HepG2 (cell line): ENCODE measurements around the gene LCLAT1. TPM values are rescaled to one million over a fixed set of nuclear protein-coding genes. Genes with fewer than 3 reads are reported as not detected.

Source experiments
- ATAC-seq: fragments of 200-7000 bp; cut with Tn5 transposase; 3 replicates; pipeline ENCODE4 v1.9.1; 2020; ENCODE audit warnings: mild to moderate bottlenecking, moderate library complexity
- BruUV-seq: library from RNA; stranded (reverse); fragments of 400-500 nt; replicated peaks from 2 replicates; lab custom pipeline; 2021; lab: Mats Ljungman, UMichigan
- CTCF ChIA-PET: fragments of 300-600 bp; formaldehyde crosslinking; extraction: SDS; loops from one replicate; lab custom pipeline; 2021; ENCODE audit warnings: low total read pairs, inconsistent platforms, low intra/inter-chr PET ratio; lab: Yijun Ruan, JAX
- POLR2A ChIA-PET: fragments of 350-600 bp; sonication (Branson Sonifier 250); formaldehyde crosslinking; loops from one replicate; lab custom pipeline; 2020; ENCODE audit warnings: antibody characterized with exemption, inconsistent platforms; lab: Yijun Ruan, JAX
- DNase-seq: peaks from one replicate; pipeline ENCODE4 v3.0.0-alpha.2; 2015; ENCODE audit warnings: low spot score
- FAIRE-seq: peaks from 3 replicates; lab custom pipeline; 2011; peaks lifted over from hg19 to GRCh38; lab: Jason Lieb, UNC
- H2AFZ ChIP-seq: one replicate; pipeline ENCODE4 v1.6.1; 2011; ENCODE audit warnings: low read length, inconsistent platforms
- H3K27ac ChIP-seq: fragments of 300-600 bp; 3 replicates; pipeline ENCODE4 v1.8.0; 2011; ENCODE audit warnings: mixed run types, mild to moderate bottlenecking, mixed read lengths, low read length, inconsistent platforms; ENCODE audit not compliant: insufficient read depth; ENCODE audit errors: extremely low read length
- H3K27me3 ChIP-seq, 2 experiments: fragments of 200-600 bp in 1 of 2; 2 replicates in 1 of 2; 3 replicates in 1 of 2; pipeline versions ENCODE4 v1.6.0 to v1.8.0; 2011; ENCODE audit warnings: low read length in 2 of 2, mild to moderate bottlenecking in 2 of 2, moderate library complexity in 2 of 2, inconsistent platforms in 1 of 2; ENCODE audit not compliant: insufficient read depth in 2 of 2, control insufficient read depth in 1 of 2
- H3K36me3 ChIP-seq, 2 experiments: fragments of 200-600 bp in 1 of 2; replicated peaks in 1 of 2; 2 replicates in 1 of 2; 3 replicates in 1 of 2; pipeline versions ENCODE4 v1.5.1 to v1.8.0; 2011; ENCODE audit warnings: low read length in 2 of 2, inconsistent platforms in 1 of 2; ENCODE audit not compliant: insufficient read depth in 2 of 2, control insufficient read depth in 1 of 2
- H3K4me1 ChIP-seq: 2 replicates; pipeline ENCODE4 v1.5.1; 2012; ENCODE audit warnings: low read length, inconsistent platforms; ENCODE audit not compliant: insufficient read depth
- H3K4me2 ChIP-seq: 2 replicates; pipeline ENCODE4 v1.6.0; 2011; ENCODE audit warnings: low read depth, low read length, inconsistent platforms
- H3K4me3 ChIP-seq, 3 experiments: fragments of 200-600 bp in 1 of 3; sonication (generic), shearing (Covaris generic) in 1 of 3; replicated peaks in 1 of 3; 2 replicates each; pipeline ENCODE4 v1.5.1; 2011 to 2016; ENCODE audit warnings: low read length in 3 of 3, inconsistent platforms in 2 of 3, low read depth in 2 of 3, mild to moderate bottlenecking in 2 of 3, control low read depth in 1 of 3, mixed read lengths in 1 of 3; ENCODE audit not compliant: insufficient read depth in 1 of 3
- H3K79me2 ChIP-seq: one replicate; pipeline ENCODE4 v1.6.1; 2011; ENCODE audit warnings: low read length, inconsistent platforms; ENCODE audit not compliant: insufficient read depth
- H3K9ac ChIP-seq: 2 replicates; pipeline ENCODE4 v1.6.0; 2011; ENCODE audit warnings: mild to moderate bottlenecking, low read depth, low read length, inconsistent platforms; ENCODE audit not compliant: insufficient read depth
- H3K9me3 ChIP-seq: 2 replicates; pipeline ENCODE4 v1.5.1; 2012; ENCODE audit warnings: mild to moderate bottlenecking, low read length
- H4K20me1 ChIP-seq: 2 replicates; pipeline ENCODE4 v1.6.0; 2011; ENCODE audit warnings: inconsistent platforms, mild to moderate bottlenecking, low read length, moderate library complexity; ENCODE audit not compliant: insufficient read depth
- KAT2B ChIP-seq: fragments of 150-350 bp; IDR thresholded peaks from 2 replicates; pipeline ENCODE4 v1.6.1; 2014; ENCODE audit warnings: low read depth, low read length, borderline replicate concordance
- PRDM4 ChIP-seq: sonication (generic); formaldehyde crosslinking; IDR thresholded peaks from 2 replicates; pipeline ENCODE4 v1.9.0; 2021; ENCODE audit warnings: missing genetic modification reagents, borderline replicate concordance
- REL ChIP-seq: sonication (generic); formaldehyde crosslinking; conservative IDR thresholded peaks from 2 replicates; pipeline ENCODE4 v1.8.0; 2022; ENCODE audit warnings: mild to moderate bottlenecking, missing genetic modification reagents, moderate library complexity
- RFXANK ChIP-seq: IDR thresholded peaks from 2 replicates; pipeline ENCODE4 v1.6.1; 2016
- USF2 ChIP-seq, 2 experiments: sonication (generic) in 1 of 2; formaldehyde crosslinking in 1 of 2; IDR thresholded peaks; 2 replicates each; pipeline versions ENCODE4 v1.5.1 to v1.6.1; 2011 to 2020; ENCODE audit warnings: borderline replicate concordance in 1 of 2, low read depth in 1 of 2, low read length in 1 of 2, mild to moderate bottlenecking in 1 of 2, missing genetic modification reagents in 1 of 2, moderate library complexity in 1 of 2
- ZSCAN22 ChIP-seq: sonication (generic); formaldehyde crosslinking; IDR thresholded peaks from 2 replicates; pipeline ENCODE4 v1.4.0; 2020; ENCODE audit warnings: mild to moderate bottlenecking, missing genetic modification reagents
- WGBS: methylation state at CpG from one replicate; pipeline ENCODE4 v1.1.6; 2017; ENCODE audit warnings: low lambda C conversion rate; 5-methylcytosine and 5-hydroxymethylcytosine counted together
- in situ Hi-C: cut with HindIII; loops from 2 replicates; pipeline ENCODE4 v1.10.0; 2017; ENCODE audit warnings: low pct_unique_long_range_greater_than_20kb; ENCODE audit not compliant: extremely low pct_ligation_motif_present
- intact Hi-C: fragments of 100-400 bp; cut with micrococcal nuclease; formaldehyde crosslinking; loops from one replicate; pipeline ENCODE4 v1.10.0; 2022; ENCODE audit not compliant: unreplicated experiment
- polyA plus RNA-seq, 8 experiments: library from polyadenylated mRNA; depleted of rRNA in 3 of 8; stranded (reverse) in 7 of 8; unstranded in 1 of 8; fragments of >200 nt; fragmentation: Illumina TruSeq in 4 of 8; extraction: Trizol in 4 of 8; gene quantifications; 2 replicates each; pipeline versions ENCODE4 v1.2.1 to v1.2.3, GENCODE V29; 2011 to 2016; ENCODE audit warnings: low read depth in 4 of 8, missing spikeins in 1 of 8, mixed read lengths in 1 of 8; ENCODE audit not compliant: insufficient read depth in 1 of 8
- total RNA-seq, 5 experiments: library from RNA; depleted of rRNA; stranded (reverse); fragments of >200 nt; fragmentation: Illumina TruSeq; extraction: Trizol; gene quantifications; 2 replicates each; pipeline ENCODE4 v1.2.3, GENCODE V29; 2016; ENCODE audit warnings: low read depth in 1 of 5
- TF ChIP-seq, protein P1 (sequence below): IDR thresholded peaks from 2 replicates; pipeline ENCODE4 v1.6.1; 2016

The LCLAT1 gene
- total and polyA plus RNA-seq, 2 of the 13 experiments (the other 11 are each of a cell fraction or from before 2014, with no cell fraction given): 18.0 to 28.0 TPM

GRCh38 chr2:30402441-30403182 is 44.4 kb upstream of the LCLAT1 start (continued):
- TF ChIP-seq ZSCAN22: no peak
- no peak for TF ChIP-seq REL (CRISPR knock-in tag)
- TF ChIP-seq, all 625 proteins: peak for 0

- no peak overlapping the region for H3K4me2 ChIP-seq
- H3K4me3 ChIP-seq: no peak overlapping the region
- FAIRE-seq (no peak), DNase-seq (no peak), ATAC-seq (no peak)
- H3K4me1 ChIP-seq: no peaks in the 10 kb centered on the region
- H2AFZ ChIP-seq: no peak overlapping the region
- BruUV-seq: no TSS peak
- H3K27ac ChIP-seq: no peak overlapping the region
- ChIA-PET POLR2A (no interaction called here), CTCF (no interaction called here)
- H4K20me1 ChIP-seq: no peaks in the 10 kb centered on the region
- peaks cover 2 to 35% of the 10 kb centered on the region in 2 experiments; a peak in 3 of 5 replicates for H3K27me3 ChIP-seq
- no peak for TF ChIP-seq RFXANK (CRISPR knock-in tag)
- no peak for TF ChIP-seq USF2 (IDR thresholded peaks at IDR 0.05; ENCODE audit: low read depth, low read length)
- no peak for TF ChIP-seq USF2 (CRISPR knock-in tag; IDR thresholded peaks at IDR 0.05; ENCODE audit: borderline replicate concordance)
- no peak for TF ChIP-seq PRDM4 (CRISPR knock-in tag)
- no peak for TF ChIP-seq KAT2B
- TF ChIP-seq, protein P1, sequence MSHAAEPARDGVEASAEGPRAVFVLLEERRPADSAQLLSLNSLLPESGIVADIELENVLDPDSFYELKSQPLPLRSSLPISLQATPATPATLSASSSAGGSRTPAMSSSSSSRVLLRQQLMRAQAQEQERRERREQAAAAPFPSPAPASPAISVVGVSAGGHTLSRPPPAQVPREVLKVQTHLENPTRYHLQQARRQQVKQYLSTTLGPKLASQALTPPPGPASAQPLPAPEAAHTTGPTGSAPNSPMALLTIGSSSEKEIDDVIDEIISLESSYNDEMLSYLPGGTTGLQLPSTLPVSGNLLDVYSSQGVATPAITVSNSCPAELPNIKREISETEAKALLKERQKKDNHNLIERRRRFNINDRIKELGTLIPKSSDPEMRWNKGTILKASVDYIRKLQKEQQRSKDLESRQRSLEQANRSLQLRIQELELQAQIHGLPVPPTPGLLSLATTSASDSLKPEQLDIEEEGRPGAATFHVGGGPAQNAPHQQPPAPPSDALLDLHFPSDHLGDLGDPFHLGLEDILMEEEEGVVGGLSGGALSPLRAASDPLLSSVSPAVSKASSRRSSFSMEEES (CRISPR knock-in tag): no peak
- no peaks in the 10 kb centered on the region for H3K9me3 ChIP-seq
- WGBS: 21% methylated on average over 7 of the region's 7 CpGs
- no peaks in the 10 kb centered on the region for H3K36me3 ChIP-seq
- H3K9ac ChIP-seq: no peak overlapping the region
- intact Hi-C loops (no loop called here), in situ Hi-C loops (no loop called here)
- no peaks in the 10 kb centered on the region for H3K79me2 ChIP-seq
Observed at GRCh38 chr2:30403592-30404312, 43.3 kb upstream of the LCLAT1 start.
